Activated T-cell treated with anti-CD3 and anti-CD28 coated beads, Interleukin-2, amount 50 U/mL, for 1 hour (primary cell): Measurements from ENCODE around the gene PTCRA.
"Not testable (repeated sequence)": the region's sequence is repeated elsewhere in the genome, so short reads cannot be mapped to it uniquely, and the experiment has no call there.

Experiments used
- DNase-seq: peaks from one replicate; pipeline ENCODE4 v3.0.0-alpha.2; 2020

PTCRA gene

DNA sequence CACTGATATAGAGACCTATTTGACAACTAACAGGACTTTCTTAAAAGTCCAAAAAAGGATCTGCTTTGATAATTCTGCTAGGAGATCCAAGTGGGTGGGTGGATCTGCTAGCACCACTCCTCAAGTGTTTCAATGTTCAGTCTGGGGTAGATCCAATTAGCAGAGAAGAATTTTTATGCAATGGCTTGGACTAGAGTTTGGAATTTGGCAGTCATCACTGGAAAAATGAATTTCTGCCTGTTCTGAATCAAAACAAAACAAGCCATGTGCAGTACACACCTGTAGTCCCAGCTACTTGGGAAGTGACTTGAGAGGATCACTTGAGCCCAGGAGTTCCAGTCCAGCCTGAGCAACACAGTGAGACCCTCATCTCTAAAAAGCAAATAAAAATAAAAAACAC, 32.1 kb downstream of the PTCRA start:
- DNase-seq = no peak

DNA sequence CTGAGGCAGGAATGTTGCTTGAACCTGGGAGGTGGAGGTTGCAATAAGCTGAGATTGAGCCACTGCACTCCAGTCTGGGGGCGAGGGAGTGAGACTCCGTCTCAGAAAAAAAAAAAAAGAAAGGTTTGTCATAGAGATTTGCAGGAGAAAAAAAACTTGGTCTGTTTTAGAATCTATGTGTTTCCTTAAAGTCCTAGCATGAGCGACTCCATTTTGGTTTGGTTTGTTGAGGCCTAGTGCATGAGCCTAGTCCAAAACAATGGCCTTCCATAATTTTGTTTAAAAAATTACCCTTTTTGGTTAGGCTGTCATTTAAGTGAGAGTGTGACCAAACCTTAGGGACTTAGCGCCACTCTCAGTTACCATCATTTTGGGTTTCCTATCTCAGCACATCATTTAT, 36.5 kb downstream of the PTCRA start:
- DNase-seq = no peak

DNA sequence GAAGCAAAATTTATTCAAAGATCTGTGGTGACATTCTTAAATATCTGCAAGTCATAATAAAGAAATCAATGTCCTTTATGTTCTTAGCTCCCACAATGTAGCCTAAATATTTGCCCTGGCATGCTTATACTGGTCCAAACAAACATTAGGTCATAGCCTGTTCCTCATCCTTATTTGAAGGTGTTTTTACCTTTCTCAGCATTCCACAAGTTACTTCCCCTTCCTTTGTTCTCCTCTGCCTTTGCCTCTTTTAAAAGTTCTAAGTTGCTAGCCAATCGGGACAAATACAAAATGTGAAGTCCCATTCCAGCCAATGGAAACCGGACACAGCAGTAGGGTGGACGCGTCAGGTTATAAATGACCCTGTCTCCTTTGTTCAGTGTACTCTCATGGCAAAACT, 38.6 kb downstream of the PTCRA start:
- not testable (repeated sequence) for DNase-seq

DNA sequence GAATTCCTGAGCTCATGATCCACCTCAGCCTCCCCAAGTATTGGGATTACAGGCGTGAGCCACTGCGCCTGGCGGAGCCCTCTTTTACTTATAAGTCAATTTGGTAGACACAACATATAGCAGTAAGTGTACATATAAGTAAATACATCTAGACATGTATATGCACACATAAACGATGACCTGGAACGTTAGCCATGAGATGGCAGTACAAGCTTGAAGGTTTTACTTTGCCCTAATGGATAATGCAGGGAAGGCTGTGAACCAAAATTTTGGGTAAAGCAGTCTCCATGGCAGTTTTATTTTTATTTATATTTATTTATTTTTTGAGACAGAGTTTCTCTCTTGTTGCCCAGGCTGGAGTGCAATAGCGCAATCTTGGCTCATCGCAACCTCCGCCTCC, 42.3 kb downstream of the PTCRA start:
- DNase-seq = no peak

DNA sequence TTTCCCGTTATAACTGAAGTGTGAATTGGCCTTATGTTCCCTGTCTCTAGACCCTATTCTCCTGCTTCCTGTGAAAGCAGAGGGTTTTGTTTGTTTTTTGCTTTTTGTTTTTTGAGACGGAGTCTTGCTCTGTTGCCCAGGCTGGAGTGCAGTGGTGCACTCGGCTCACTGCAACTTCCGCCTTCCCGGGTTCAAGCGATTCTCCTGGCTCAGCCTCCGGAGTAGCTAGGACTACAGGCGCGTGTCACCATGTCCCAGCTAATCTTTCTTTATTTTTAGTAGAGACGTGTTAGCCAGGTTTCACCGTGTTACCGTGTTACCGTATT, 44.0 kb downstream of the PTCRA start:
- DNase-seq = no peak

DNA sequence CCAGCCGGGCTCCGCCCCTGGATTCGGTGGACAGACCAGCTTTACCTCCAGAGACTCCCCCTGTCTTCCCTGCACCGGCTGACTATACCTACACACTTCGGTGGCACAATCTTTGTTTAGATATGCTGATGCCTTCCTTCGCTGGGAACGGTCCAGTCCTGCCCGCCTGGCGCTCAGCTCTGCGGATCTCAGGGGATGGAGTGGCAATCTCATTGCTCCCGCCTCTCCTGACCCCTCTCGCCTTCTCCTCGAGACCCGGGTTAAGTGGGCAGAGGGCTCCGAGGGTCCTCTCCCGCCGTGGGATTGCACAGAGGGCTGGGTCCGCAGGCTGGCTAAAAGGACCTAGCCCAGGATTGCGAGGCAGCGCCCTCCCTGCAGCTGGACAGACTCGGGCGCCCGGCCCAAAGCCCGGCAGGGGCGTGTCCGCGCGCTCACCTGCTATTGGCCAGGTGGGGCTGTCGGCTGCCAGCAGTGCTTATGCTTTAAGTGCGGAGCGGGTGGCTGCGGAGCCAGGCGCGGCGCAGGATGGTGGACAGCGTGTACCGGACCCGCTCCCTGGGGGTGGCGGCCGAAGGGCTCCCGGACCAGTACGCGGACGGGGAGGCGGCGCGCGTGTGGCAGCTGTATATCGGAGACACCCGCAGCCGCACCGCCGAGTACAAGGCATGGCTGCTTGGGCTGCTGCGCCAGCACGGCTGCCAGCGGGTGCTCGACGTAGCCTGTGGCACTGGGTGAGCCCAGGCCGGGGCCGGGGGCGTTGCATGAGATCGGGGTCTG, 44.6 kb downstream of the PTCRA start, which contains the start of gene GNMT:
TSS of gene GNMT (plus strand) at position 512 of the 777 bp plus-strand sequence. CDS start at position 526, 14 bp downstream.
- peak; percentile 59 for DNase-seq

DNA sequence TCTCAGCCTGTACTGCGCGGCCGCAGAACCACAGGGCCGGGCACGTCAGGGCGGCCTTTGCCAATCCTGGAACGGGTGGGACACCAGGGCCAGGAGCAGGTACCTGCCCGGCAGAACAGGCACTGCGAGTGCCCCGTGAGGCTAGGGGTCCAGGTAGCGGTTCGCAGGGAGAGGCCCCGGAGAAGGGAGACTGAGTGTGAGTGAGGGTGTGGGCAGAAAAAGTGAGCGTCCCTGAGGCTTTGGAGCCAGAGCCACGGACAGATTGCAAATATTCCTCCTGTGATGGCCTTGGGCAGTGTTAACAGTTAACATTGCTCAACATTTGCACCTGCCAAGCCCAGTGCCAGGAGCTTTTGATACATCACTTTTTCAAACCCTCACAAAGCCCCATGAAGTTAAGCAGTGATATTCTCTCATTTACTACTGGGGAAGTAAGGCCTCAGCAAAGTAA, 45.2 kb downstream of the PTCRA start:
- no peak for DNase-seq

DNA sequence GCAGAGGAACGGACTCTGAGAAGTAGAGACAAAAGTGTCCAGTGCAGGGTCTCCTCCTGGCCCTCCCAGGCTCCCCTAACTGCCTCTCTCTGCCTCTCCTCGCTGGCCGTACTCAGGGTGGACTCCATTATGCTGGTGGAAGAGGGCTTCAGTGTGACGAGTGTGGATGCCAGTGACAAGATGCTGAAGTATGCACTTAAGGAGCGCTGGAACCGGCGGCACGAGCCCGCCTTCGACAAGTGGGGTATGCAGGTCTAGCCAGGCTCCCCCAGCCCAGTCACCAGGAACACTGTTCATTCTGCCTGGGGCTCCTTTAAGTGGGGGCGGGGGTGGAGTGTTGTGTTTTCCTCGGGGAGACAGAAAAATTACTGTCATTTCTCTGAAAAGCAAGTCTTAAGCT, 46.2 kb downstream of the PTCRA start:
- no peak for DNase-seq

DNA sequence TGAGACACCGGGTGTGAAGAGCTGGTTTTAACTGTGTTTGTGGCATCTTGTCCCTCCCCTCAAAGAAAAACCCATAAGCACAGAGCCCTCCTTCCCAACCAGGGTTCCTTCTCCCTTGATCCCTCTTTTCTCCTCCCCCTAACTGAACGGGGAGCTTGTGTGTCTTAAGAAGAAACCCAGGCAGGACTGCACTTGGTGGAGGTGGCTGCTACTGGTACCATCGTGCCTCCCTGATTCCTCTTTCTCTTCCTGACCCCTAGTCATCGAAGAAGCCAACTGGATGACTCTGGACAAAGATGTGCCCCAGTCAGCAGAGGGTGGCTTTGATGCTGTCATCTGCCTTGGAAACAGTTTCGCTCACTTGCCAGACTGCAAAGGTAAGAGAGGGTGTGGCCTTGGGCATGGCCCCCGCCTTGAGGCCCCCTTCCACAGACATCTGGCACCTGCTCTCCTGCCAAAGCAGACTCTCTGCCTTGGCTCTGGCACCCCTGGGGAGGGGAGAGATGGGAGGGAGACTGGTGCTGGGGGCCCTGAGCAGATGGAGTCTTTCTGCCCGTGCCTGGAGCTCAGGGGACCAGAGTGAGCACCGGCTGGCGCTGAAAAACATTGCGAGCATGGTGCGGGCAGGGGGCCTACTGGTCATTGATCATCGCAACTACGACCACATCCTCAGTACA, 46.8 kb downstream of the PTCRA start:
- no peak for DNase-seq

DNA sequence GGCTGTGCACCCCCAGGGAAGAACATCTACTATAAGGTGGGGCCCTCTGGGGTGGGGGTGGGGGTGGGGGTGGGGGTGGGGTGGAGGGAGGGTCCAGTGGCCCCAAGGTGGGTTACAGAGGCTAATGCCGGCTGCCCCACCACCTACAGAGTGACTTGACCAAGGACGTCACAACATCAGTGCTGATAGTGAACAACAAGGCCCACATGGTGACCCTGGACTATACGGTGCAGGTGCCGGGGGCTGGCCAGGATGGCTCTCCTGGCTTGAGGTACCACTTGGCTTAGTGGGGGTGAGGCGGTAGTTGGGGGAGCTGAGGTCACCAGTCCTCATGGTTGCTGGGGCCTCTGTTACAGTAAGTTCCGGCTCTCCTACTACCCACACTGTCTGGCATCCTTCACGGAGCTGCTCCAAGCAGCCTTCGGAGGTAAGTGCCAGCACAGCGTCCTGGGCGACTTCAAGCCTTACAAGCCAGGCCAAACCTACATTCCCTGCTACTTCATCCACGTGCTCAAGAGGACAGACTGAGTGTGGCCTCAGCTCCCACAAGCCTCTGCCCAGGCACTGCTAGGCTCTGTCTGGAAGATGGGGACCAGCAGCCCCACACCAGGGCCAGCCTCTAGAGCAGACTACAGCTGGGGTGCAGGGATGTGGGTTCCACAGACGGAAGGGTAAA, 47.5 kb downstream of the PTCRA start:
- no peak for DNase-seq

DNA sequence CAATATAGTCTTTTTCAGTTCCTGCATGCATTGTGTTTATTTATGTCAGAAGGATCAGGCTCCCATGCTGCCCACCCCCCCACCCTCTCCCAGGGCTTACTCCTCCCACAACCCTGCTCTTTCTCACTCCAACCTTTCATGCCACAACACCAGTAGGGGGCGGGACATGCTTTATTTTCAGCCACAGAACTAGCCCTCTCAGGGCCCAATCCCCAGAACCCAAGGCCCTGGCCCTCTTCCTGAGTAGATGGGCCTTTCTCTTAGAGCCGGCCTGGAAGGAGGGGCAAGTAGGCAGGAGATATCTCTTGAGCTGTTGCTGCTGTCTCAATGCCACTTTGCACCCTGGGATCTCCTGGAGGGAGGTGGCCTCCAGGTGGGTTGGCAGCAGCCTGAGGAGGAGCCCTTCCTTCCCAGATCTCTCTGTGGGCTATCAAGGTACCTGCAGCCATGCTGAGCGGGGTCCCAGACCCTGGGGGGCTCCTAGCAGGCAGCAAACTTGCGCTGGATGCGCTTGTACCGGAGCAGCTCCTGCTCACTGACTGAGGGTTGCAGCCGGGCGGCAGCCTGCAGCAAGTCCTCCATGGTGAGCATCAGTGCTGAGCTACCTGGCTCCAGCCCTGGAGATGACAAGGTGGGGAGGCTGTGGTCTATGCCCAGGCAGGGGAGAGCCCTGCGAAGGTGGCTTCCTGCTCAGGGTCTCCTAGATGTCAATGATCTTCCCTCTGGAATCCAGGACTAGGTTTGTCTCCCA, 48.2 kb downstream of the PTCRA start:
- no peak for DNase-seq

DNA sequence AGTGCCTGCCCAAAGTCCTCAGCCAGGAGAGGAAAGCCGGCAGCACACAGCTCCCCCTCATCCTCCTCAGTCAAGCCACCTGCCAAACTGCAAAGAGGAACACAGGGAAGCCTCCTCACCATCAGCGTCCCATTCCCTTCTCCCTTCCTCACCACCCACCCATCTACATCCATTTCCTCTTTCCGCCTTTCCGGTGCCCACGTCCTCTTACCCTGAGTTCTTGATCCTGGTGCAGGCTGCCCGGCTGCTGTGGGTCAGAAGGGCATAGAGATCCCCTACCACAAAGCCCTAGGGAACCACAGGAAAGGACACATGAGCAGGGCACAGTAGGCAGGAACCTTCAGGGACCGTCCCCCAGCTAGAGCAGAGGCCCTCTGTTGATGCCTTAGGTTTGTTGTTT, 50.7 kb downstream of the PTCRA start:
- no peak for DNase-seq

DNA sequence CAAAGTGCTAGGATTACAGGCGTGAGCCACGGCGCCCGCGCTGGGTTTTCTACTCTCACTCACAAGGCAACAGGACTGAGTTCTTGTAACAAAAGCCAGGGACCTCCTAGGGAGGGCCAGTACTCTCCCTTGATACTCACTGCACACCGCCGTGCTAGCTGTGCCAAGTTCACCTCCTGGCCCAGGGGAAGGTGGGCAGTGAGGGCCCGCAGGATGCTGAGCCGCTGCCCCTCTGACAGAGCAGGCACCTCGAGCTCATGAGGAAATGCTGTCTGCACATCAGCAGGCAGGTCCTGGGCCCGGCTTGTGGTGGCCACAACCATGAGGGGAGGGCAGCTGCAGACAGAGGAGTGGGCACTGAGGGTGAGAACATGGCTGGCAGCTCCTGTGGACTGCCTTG, 51.4 kb downstream of the PTCRA start:
- DNase-seq = no peak

DNA sequence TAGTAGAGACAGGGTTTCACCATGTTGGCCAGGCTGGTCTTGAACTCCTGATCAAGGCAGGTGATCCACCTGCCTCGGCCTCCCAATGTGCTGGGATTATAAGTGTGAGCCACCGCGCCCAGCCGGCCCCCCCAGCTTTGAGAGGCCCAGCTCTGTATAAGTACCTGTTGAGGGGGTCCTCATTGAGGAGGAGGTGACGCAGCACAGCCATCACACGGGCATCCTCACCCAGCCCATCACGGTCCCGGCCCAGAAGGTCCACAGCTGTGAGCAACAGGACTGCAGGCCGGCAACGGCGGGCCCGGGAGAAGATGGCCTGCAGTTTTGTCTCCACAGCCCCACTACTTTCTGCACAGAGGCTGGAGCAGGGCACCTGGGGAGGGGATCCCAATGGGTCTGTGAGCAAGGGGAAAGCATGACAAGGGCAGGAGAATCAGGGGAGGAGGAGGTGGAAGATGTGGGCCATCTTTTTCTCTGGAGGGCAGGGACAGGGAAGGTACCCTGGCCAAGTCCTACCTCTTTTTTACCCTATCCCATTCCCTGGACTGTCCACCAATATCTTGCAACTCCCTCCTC, 52.4 kb downstream of the PTCRA start:
- no peak for DNase-seq

DNA sequence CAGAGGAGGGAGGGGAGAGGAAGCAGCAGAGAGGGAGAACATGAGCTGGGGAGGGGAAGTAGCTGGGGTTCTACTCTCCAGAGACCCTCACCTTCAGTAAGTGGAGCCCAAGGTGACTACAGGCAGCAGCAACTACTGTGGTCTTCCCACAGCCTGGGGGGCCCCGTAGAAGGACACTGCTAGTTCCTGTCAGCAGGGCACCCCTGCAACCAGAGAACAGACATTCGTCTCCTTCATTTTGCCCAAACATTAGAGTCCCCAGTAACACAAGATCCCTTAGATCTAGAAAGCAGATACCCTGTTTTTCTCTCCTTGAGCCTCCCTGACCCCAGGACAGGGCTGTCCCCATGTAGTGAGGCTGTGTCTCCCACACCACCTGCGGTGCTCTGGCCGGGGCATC, 52.9 kb downstream of the PTCRA start:
- DNase-seq = no peak

DNA sequence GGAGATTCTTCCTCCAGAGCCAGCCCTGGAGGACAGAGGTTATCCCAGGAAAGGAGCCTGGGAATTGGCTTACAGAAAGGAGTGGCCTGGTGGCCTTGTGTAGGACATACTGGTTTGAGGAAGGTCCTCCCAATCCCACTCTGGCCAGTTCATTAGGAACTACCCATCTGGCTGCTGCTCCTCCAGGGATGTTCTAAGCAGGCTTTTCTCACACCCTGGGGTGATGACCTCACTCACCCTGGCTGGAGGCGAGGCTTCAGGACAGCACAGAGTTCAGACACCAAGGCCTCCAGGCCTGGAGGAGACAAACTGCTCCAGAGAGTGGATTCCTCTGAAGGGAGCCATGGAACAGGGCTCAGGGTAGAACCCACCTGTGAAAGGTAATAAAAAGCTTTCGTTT, 53.6 kb downstream of the PTCRA start:
- DNase-seq = no peak

DNA sequence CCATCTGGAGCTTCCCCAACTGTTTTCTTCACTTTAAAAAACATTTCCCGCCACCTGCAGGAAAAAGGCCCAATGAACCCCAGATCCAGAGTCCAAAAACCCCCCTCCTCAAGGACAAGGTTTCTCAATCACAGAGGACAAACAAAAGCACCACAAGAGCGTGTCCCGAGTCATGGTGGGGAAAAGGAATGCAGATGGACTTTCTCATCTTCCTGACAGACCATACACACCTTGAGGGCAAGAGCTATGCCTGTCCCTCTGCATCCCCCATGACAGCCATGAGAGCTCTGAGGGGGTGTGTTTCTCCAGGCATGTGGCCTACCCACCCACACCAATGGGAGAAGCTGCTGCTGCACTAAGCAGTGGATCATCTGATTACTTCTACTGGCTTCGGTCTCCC, 54.1 kb downstream of the PTCRA start:
- no peak for DNase-seq

DNA sequence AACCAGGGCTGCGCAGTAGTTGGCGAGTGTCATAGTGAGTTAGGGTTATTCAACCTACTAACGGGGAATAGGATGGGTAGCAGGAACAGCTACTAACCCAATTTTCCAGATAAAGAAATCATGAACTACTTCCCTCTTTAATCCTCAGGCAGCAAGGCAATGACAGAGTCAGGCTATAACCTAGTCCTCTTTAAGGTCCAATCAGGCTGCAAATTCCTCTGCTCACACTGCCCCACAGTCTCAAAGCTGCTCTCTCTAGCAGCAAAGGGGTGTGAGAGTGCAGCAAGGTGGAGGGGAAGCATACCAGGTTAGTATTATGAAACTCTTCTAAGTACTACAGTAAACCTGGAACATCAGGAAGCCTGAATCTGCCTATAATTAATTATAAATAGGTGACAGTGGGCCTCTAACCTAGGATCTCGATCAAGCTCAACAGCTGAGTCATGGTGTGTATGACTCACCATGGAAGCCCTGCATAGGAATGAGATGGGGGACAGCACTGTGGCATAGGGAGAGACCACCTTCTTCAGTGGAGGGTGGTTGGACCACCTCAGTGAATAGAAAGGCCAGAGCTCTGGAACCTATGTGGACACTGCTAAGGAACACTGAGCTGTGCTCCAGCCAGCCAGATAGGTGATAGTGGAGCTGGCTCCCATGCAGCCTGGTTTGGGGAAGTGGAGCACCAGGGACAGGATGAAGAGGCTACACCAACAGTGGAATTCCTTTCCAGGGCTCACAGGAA, 55.2 kb downstream of the PTCRA start:
- DNase-seq = no peak

DNA sequence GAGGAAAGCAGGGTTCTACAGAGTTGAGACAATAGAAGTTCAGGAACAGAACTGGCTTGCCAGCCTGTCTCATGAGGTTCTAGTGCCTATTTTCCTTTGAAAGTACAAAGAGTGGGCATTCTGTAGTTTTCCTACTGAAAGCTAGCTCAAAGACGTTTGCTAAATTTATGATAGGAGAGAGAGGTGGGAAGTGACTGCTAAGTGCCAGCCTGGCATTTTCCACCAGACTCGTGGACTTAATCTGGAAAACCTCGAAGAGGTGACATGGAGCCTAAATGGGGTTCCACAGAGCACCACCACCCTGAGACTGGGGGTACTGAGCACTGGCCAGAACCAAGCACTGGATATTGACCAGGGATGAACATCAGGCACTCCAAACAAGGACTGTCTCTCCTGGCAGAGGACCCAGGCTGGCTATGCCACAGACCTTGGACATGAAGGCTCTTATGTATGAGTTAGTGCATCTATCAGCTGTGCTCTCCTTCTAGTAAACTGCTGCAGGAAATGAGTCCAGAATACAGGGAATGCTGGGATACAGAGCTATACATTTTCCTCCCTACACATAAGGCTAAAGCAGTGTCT, 56.0 kb downstream of the PTCRA start:
- DNase-seq = no peak

DNA sequence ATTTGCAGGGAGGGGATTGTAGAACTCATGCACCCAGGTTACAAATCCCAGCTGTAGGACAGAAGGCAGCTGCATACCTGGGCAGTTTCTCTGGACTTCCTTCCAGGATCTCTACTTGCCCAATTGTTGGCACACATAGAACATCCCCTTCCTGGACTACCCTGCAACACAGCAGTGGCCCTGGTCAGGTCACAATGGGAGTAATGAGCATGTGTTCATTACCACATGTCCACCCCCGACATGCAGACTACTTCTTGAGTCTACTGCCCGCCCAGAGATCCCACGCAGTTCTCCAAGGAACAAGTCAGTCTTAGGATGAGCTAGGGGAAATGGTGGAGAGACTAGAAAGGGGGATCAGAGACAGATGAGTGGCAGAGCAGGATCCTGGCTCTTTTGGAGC, 58.1 kb downstream of the PTCRA start:
- no peak for DNase-seq

DNA sequence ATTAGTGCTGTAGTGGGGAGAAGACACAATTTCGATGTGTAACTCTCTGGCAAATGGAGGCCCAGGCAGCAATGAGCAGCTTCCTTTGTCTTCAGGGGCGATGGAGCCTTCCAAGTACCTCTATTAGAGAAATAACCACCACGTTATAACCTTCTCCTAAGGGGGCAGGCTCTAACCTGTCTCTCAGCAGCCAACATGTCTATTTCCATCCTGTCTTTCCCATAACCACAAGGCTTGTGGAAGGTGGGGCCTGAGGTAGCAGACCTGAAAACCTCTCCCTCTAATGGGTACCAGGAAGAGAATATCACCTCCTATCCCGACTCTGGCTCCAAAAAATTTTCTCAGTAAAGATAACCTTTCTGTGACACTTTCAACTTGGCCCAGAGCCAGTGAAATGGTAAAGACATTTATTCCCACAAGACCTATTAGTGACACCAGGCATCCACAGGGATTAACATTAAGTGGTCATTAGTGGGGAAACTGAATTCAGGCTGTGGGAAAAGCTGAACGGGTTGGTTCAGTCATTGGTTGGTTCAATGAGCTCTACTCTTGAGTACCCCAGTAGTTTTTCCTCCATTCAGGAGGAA, 59.2 kb downstream of the PTCRA start:
- DNase-seq = no peak
